Dermis blood vessel endothelial cell (primary cell): ENCODE results near the gene DIPK1A. TPM values are rescaled to one million over a fixed set of nuclear protein-coding genes. Genes with fewer than 3 reads are reported as not detected.

Experiments
- DNase-seq: peaks from one replicate; pipeline ENCODE4 v3.0.0; 2010
- total RNA-seq: library from RNA; depleted of rRNA; stranded (reverse); fragments of >200 nt; gene quantifications from 2 replicates; pipeline ENCODE4 v1.2.3, GENCODE V29; 2014

Gene DIPK1A
- total RNA-seq, 1 donor from 2014 or later: 0.68 TPM

- DNase-seq: no peak
Observed at GRCh38 chr1:92872719-92873118, 88.5 kb downstream of the DIPK1A start.

GRCh38 chr1:92870591-92870990 is 90.7 kb downstream of the DIPK1A start:
- DNase-seq: no peak

GRCh38 chr1:92864131-92864530 is 97.1 kb downstream of the DIPK1A start:
- no peak for DNase-seq

GRCh38 chr1:92862605-92863004 is 98.7 kb downstream of the DIPK1A start:
- DNase-seq: no peak

GRCh38 chr1:92859400-92860039 is 101.7 kb downstream of the DIPK1A start:
- DNase-seq: no peak

GRCh38 chr1:92858564-92859399 is 102.5 kb downstream of the DIPK1A start:
- DNase-seq: peak; percentile 84

- no peak for DNase-seq
Observed at GRCh38 chr1:92857817-92858216, 103.4 kb downstream of the DIPK1A start.

- no peak for DNase-seq
Observed at GRCh38 chr1:92855236-92855635, 106.0 kb downstream of the DIPK1A start.

- no peak for DNase-seq
Observed at GRCh38 chr1:92854101-92854785, 107.0 kb downstream of the DIPK1A start.

- DNase-seq: no peak
Observed at GRCh38 chr1:92853299-92853698, 108.0 kb downstream of the DIPK1A start.

GRCh38 chr1:92851729-92852128 is 109.5 kb downstream of the DIPK1A start:
- no peak for DNase-seq

- no peak for DNase-seq
Observed at GRCh38 chr1:92850019-92850418, 111.2 kb downstream of the DIPK1A start.

- no peak for DNase-seq
Observed at GRCh38 chr1:92848201-92848600, 113.1 kb downstream of the DIPK1A start.

GRCh38 chr1:92845908-92846307 is 115.4 kb downstream of the DIPK1A start:
- no peak for DNase-seq

GRCh38 chr1:92844439-92844838 is 116.8 kb downstream of the DIPK1A start:
- DNase-seq: no peak

- DNase-seq: no peak
Observed at GRCh38 chr1:92843429-92844352, 117.6 kb downstream of the DIPK1A start.

- DNase-seq: no peak
Observed at GRCh38 chr1:92843046-92843423, 118.2 kb downstream of the DIPK1A start.

GRCh38 chr1:92842082-92843045 is 118.9 kb downstream of the DIPK1A start:
- no peak for DNase-seq

GRCh38 chr1:92840600-92840999 is 120.7 kb downstream of the DIPK1A start:
- no peak for DNase-seq

- no peak for DNase-seq
Observed at GRCh38 chr1:92839442-92839841, 121.8 kb downstream of the DIPK1A start.

- no peak for DNase-seq
Observed at GRCh38 chr1:92838519-92838918, 122.7 kb downstream of the DIPK1A start.
